OCI-LY3 (cell line): ENCODE data around the gene ARL14EP.

ENCODE experiments used
- EZH2phosphoT487 ChIP-seq: fragments of 200-600 bp; shearing (Covaris generic); IDR thresholded peaks from 2 replicates; pipeline ENCODE4 v1.6.1; 2018; ENCODE audit warnings: antibody characterized with exemption, mixed run types, low read depth
- TF ChIP-seq, protein P1 (sequence below): fragments of 200-600, 300-600 bp; sonication (generic); IDR thresholded peaks from 2 replicates; pipeline ENCODE4 v1.5.1; 2014; ENCODE audit warnings: antibody characterized with exemption, low read length, low read depth

GRCh38 chr11:30328681-30329080 is 5.8 kb downstream of the ARL14EP start:
- TF ChIP-seq, protein P1, sequence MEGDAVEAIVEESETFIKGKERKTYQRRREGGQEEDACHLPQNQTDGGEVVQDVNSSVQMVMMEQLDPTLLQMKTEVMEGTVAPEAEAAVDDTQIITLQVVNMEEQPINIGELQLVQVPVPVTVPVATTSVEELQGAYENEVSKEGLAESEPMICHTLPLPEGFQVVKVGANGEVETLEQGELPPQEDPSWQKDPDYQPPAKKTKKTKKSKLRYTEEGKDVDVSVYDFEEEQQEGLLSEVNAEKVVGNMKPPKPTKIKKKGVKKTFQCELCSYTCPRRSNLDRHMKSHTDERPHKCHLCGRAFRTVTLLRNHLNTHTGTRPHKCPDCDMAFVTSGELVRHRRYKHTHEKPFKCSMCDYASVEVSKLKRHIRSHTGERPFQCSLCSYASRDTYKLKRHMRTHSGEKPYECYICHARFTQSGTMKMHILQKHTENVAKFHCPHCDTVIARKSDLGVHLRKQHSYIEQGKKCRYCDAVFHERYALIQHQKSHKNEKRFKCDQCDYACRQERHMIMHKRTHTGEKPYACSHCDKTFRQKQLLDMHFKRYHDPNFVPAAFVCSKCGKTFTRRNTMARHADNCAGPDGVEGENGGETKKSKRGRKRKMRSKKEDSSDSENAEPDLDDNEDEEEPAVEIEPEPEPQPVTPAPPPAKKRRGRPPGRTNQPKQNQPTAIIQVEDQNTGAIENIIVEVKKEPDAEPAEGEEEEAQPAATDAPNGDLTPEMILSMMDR: no peak
- no peak for TF ChIP-seq EZH2phosphoT487
